ENCODE data around the gene MLXIPL. TPM values are rescaled to one million over a fixed set of nuclear protein-coding genes. Genes with fewer than 3 reads are reported as not detected.
"Not testable (repeated sequence)": the region's sequence is repeated elsewhere in the genome, so short reads cannot be mapped to it uniquely, and the experiment has no call there.

The MLXIPL gene
- total and polyA plus RNA-seq, 2 of the 8 experiments (the other 6 are each of a cell fraction or from before 2014, with no cell fraction given) = 9.4 to 10.6 TPM

GRCh38 chr7:73663033-73663432 is 38.7 kb upstream of the MLXIPL start (continued):
- TF ChIP-seq FOSL1 (IDR thresholded peaks at IDR 0.05; ENCODE audit: insufficient read depth, low read depth, low read length) (no peak), SRF (IDR thresholded peaks at IDR 0.05; ENCODE audit: low read depth, low read length) (no peak), POLR2AphosphoS5 (IDR thresholded peaks at IDR 0.05; ENCODE audit: low read depth, low read length) (no peak), ZNF274 (IDR thresholded peaks at IDR 0.05; ENCODE audit: borderline replicate concordance, extremely low read depth, low read length) (no peak), JUND (IDR thresholded peaks at IDR 0.05; ENCODE audit: low read length) (no peak)

GRCh38 chr7:73660594-73660993 is 36.3 kb upstream of the MLXIPL start:
- H3K4me1 ChIP-seq (replicated peaks in 1 of 4; ENCODE audit: control insufficient read depth in 3 of 4, insufficient read depth in 4 of 4, low read length in 3 of 4); H3K14ac ChIP-seq (ENCODE audit: insufficient read length); H3K56ac ChIP-seq (replicated peaks; ENCODE audit: insufficient read length, low read depth, low read length); H4K20me1 ChIP-seq (replicated peaks in 1 of 2; ENCODE audit: control insufficient read depth in 1 of 2, insufficient read depth in 2 of 2, low read length in 2 of 2); H3K4ac ChIP-seq (replicated peaks; ENCODE audit: insufficient read length, low read depth, low read length); H4K5ac ChIP-seq (ENCODE audit: insufficient read length, low read depth, low read length); H4K8ac ChIP-seq (ENCODE audit: extremely low read depth, insufficient read depth, low read length); H3K23ac ChIP-seq (ENCODE audit: insufficient read length); H3K79me1 ChIP-seq (ENCODE audit: low read depth, low read length); H3K23me2 ChIP-seq (ENCODE audit: low read depth, low read length); H3K18ac ChIP-seq (ENCODE audit: extremely low read depth, low read length); H2BK20ac ChIP-seq (ENCODE audit: low read length); H3K4me2 ChIP-seq (ENCODE audit: insufficient read depth in 1 of 2, low read depth in 2 of 2, low read length in 2 of 2); H2BK12ac ChIP-seq (ENCODE audit: low read depth, low read length); H3K36me3 ChIP-seq (ENCODE audit: control insufficient read depth in 2 of 4, insufficient read depth in 4 of 4, low read length in 3 of 4); POLR2A ChIA-PET (ENCODE audit: partially characterized antibody); FAIRE-seq; H4K91ac ChIP-seq (replicated peaks; ENCODE audit: insufficient read length, low read length); H3K27me3 ChIP-seq (replicated peaks in 1 of 4; ENCODE audit: control insufficient read depth in 3 of 4, extremely low read depth in 1 of 4, insufficient read depth in 3 of 4, low read length in 3 of 4); H2AK5ac ChIP-seq (ENCODE audit: low read depth, low read length); H3K4me3 ChIP-seq (ENCODE audit: extremely low read depth in 1 of 4, insufficient read depth in 2 of 4, low read depth in 3 of 4, low read length in 4 of 4); H3K9ac ChIP-seq (replicated peaks in 1 of 4; ENCODE audit: extremely low read depth in 1 of 4, low read depth in 3 of 4, low read length in 3 of 4); H2BK5ac ChIP-seq (ENCODE audit: low read depth, low read length); H3K27ac ChIP-seq (ENCODE audit: low read depth, low read length); H2BK120ac ChIP-seq (replicated peaks; ENCODE audit: low read depth, low read length); DNase-seq (ENCODE audit: low read depth in 1 of 2, low spot score in 2 of 2); H3K9me3 ChIP-seq (ENCODE audit: insufficient read depth in 2 of 2, low read depth in 1 of 2, low read length in 1 of 2); H2BK15ac ChIP-seq (ENCODE audit: low read length); H3K79me2 ChIP-seq (ENCODE audit: control insufficient read depth in 1 of 2, insufficient read depth in 2 of 2, low read length in 2 of 2); H2AFZ ChIP-seq (ENCODE audit: low read length): not testable (repeated sequence)
- CTCF ChIA-PET (ENCODE audit: partially characterized antibody) = interaction anchor here (1.0 to 2.1 kb wide), 3 partner anchors 40 to 65 kb away, joined by 3 to 9 read pairs (median 4); no protein-coding TSS in a partner anchor
- whole genome bisulfite sequencing, 2 experiments (ENCODE audit: extremely low coverage in 1 of 2, insufficient coverage in 1 of 2, insufficient read length in 1 of 2, insufficient replicate concordance in 2 of 2, low coverage in 1 of 2, low lambda C conversion rate in 2 of 2, missing lambda C conversion rate in 1 of 2) = 88% methylated on average over 4 of the region's 4 CpGs; no CpG with 5 or more reads in 1 of the 2 experiments
